Fibroblast of lung (primary cell): Measurements from ENCODE around the gene MAP3K8.

Experiments
- CTCF ChIP-seq, 2 donors: IDR thresholded peaks in 1 of 2; conservative IDR thresholded peaks in 1 of 2; 1 replicate in 1 of 2; 2 replicates in 1 of 2; pipeline ENCODE4 v1.5.1; 2011 to 2012; ENCODE audit warnings: low read length in 2 of 2, control low read depth in 1 of 2, inconsistent platforms in 1 of 2, low read depth in 1 of 2, mild to moderate bottlenecking in 1 of 2
- EZH2 ChIP-seq: IDR thresholded peaks from 2 replicates; pipeline ENCODE4 v1.5.1; 2012; ENCODE audit warnings: low read length, control low read depth, mild to moderate bottlenecking; ENCODE audit errors: missing control alignments

- no peak for TF ChIP-seq CTCF (conservative IDR thresholded peaks at IDR 0.05 in 1 of 2, IDR thresholded peaks at IDR 0.05 in 1 of 2; ENCODE audit: low read depth in 1 of 2, low read length in 2 of 2)
- no peak for TF ChIP-seq EZH2
Observed at GRCh38 chr10:30434273-30435072, 489 bp downstream of the MAP3K8 start.
